Hepatocyte (in vitro differentiated cells): ENCODE measurements around the gene TRIM16.

ENCODE experiments used
- EZH2phosphoT487 ChIP-seq: fragments of 200-600 bp; sonication (generic); IDR thresholded peaks from one replicate; pipeline ENCODE4 v1.6.1; 2018; ENCODE audit warnings: antibody characterized with exemption, mild to moderate bottlenecking, low read depth, moderate library complexity; ENCODE audit not compliant: unreplicated experiment, severe bottlenecking
- TF ChIP-seq, protein P1 (sequence below): fragments of 200-600 bp; sonication (generic); IDR thresholded peaks from 2 replicates; pipeline ENCODE4 v1.5.1; 2016; ENCODE audit warnings: antibody characterized with exemption, mild to moderate bottlenecking; ENCODE audit not compliant: poor library complexity

DNA sequence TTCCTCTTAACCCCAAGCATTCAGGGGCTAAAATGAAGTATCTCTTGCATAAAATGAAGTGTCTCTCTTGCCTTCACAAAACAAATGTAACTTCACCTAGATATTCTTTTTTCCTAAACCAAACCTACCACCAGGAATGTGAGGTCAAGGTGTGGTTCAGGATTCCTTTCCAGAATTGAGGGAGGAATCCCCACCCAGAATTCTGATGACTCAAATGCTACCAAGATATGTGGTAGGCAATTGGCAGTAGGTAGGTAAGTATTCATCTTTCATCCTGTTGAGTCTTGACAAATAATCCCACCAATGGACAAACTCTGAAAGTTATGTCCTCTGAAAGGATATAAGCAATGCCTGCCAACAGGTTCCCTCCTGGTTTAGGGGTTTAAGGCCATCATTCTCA is 26.2 kb downstream of the TRIM16 start:
- TF ChIP-seq, protein P1, sequence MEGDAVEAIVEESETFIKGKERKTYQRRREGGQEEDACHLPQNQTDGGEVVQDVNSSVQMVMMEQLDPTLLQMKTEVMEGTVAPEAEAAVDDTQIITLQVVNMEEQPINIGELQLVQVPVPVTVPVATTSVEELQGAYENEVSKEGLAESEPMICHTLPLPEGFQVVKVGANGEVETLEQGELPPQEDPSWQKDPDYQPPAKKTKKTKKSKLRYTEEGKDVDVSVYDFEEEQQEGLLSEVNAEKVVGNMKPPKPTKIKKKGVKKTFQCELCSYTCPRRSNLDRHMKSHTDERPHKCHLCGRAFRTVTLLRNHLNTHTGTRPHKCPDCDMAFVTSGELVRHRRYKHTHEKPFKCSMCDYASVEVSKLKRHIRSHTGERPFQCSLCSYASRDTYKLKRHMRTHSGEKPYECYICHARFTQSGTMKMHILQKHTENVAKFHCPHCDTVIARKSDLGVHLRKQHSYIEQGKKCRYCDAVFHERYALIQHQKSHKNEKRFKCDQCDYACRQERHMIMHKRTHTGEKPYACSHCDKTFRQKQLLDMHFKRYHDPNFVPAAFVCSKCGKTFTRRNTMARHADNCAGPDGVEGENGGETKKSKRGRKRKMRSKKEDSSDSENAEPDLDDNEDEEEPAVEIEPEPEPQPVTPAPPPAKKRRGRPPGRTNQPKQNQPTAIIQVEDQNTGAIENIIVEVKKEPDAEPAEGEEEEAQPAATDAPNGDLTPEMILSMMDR, result no peak
- TF ChIP-seq EZH2phosphoT487, result no peak
